ENCODE results near the gene CDC42SE2.

Gene CDC42SE2, protein sequence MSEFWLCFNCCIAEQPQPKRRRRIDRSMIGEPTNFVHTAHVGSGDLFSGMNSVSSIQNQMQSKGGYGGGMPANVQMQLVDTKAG

DNA sequence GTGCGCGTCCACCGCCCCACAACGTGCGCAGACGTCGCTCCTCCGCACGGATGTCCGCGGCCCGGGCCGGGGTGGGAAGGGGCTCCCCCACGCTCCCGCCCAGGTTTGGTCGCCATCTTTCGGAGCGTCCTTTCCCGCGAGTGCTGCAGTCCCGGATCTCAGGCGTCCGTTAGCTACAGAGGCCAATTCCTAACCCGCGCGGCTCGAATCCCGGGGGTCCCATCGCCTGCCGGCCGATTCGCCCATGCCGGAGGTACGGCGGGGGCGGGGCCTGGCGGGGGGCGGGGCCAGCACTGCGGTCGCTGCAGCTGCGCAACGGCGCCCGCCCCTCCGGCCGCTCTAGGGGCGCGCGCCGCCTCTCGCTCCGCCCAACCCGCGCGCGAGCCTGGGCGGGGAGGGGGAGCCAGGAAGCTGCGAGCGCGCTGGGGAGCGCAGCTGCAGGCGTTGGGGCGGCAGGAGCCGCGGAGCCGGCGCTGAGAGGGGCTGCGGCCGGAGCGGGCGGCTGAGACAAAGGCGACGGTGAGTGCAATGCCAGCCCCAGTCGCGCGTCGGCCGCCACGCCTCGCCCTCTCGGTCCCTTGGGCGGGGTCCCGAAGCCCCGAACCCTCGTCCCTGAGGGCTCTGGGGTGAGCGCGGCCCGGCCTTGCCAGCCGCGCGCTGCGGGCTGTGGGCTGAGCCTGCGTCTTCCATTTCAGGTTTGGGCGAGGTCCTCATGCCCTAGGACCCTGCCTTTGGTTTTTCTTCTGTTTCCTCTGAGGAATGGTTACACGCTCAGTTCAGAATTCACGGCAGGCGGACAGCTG, at the start of gene CDC42SE2:
Gene CDC42SE2, plus strand, starts transcription at position 406 of the 803 bp plus-strand sequence. CDS start 95,441 bp downstream, outside the sequence.
- peak; percentile 91 for DNase-seq

DNA sequence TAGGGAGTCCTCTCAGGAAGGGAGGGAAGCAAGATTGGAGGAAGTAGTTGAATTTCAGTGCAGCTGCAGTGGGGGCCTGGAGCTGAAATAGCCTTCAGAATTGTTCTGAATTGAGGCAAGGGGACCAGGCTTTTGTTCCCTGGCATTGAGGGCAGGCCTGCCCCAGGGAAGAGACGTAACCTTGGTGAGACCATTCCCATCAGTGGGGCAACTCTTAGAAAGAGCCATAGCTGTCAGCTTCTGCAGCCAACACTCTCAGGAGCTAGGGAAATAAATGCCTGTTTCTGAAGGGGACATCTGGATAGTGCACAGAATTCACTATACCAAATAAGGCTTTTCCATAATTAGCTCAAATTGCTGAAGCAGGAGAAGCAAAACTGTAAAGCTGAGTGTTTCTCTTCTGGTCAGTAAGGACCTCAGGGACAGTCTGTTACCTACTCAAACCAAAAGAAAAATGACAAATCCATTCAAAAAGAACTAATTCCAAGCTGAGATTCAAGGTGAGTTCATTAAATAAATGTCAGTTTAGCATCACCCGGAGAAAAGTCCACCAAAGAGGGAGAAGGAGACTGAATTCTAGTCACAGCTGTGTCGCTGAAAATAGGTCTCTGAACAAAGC, 49.1 kb upstream of the CDC42SE2 start:
- DNase-seq: no peak

DNA sequence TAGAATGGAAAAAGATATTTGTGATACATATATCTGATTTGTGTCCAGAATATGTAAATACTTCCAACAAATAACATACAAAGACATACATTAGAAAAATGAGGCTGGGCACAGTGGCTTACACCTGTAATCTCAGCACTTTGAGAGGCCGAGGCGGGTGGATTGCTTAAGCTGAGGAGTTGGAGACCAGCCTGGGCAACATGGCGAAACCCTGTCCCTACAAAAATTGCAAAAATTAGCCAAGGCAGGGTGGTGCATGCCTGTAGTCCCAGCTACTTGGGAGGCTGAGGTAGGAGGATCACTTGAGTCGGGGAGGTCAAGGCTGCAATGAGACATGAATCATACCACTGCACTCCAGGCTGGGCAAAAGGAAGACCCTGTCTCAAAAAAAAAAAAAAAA, 46.1 kb upstream of the CDC42SE2 start:
- no peak for DNase-seq

DNA sequence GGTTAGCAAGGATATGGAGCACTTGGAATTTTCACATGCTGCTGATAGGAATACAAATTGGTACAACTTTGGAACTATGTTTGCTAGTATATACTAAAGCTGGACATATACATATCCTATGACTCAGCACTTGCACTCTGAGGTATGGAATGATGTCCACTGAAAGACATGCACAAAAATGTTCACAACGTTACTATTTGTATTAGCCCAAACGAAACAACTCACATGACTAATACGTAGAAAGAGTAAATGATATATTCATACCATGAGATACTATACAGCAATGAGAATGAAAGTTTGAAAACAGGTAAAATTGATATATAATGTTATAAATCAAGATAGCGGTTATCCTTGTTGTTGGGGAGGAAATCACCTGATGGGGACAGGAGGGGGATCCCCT, 45.5 kb upstream of the CDC42SE2 start:
- DNase-seq: no peak

DNA sequence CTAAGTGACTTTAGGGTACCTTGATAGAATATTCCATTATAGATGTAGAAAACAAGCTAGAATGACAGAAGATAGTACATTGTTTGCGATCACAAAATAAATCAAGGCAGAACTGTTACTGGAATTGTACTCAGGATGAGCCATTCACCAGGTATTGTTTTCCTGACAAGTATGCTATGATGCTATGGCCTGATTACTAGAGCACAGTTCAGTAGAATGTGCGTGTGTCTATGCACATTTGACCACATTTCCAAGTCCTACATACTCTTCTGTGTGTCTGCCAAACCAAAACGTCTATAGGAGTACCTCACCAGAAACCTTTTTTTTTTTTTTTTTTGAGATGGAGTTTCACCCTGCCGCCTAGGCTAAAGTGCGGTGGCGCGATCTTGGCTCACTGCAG, 43.3 kb upstream of the CDC42SE2 start:
- no peak for DNase-seq

DNA sequence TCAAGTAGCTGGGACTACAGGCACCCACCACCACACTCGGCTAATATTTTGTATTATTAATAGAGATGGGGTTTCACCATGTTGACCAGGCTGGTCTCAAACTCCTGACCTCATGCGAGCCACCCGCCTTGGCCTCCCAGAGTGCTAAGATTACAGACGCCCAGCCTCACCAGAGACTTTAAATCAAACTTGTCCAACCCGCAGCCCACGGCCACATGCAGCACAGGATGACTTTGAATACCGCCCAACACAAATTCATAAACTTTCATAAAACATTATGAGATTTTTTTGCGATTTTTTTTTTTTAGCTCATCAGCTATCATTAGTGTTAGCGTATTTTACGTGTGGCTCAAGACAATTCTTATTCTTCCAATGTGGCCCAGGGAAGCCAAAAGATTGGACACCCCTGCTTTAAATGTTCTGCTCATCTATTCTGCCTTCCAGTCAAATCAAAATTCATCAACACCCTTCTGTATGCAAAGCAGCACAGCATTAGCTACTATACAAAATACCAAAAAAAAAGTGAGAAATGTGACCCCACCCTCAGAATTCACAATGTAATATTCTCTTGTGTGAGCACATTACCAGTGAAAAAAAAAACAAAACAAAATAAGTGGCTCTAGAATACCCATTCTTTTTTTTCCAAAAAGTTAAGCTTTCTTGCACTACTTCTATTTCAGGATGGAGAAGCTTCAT, 42.7 kb upstream of the CDC42SE2 start:
- DNase-seq: no peak

DNA sequence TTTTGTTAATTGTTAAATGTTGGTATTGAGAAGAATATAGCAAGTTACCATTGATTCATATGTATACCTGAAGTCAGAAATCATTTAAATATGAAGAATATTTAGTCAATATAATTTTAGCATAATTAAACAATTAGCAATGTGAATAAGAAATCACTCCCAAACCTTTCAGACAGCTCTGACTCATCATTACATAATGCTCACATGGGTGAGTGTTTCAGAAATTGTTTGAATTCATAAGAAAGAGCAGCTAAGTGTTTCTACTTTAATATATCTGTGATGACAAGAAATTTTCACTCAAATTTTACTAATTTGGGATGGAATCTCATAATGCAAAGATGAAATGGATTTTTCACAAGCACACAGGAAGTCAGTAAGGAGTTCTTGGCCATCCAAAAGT, 42.0 kb upstream of the CDC42SE2 start:
- DNase-seq: no peak

DNA sequence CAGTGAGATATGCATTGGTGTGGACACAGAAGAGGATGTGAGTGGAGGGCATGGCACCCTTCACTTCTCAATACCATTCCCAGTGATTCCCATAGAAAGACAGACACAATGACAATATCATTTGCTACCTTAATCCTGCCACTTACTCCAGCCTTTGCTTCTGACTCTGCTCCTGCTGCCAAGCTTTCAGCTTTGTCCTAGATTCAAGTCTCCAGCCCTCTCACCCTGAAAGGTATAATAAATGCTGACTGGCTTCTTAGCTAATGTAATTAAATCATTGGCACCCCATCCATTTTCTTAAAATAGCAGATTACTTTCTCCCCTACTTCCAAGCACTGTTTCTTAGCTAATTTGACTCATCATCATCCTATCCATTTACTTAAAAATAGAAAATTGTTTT, 41.1 kb upstream of the CDC42SE2 start:
- no peak for DNase-seq

DNA sequence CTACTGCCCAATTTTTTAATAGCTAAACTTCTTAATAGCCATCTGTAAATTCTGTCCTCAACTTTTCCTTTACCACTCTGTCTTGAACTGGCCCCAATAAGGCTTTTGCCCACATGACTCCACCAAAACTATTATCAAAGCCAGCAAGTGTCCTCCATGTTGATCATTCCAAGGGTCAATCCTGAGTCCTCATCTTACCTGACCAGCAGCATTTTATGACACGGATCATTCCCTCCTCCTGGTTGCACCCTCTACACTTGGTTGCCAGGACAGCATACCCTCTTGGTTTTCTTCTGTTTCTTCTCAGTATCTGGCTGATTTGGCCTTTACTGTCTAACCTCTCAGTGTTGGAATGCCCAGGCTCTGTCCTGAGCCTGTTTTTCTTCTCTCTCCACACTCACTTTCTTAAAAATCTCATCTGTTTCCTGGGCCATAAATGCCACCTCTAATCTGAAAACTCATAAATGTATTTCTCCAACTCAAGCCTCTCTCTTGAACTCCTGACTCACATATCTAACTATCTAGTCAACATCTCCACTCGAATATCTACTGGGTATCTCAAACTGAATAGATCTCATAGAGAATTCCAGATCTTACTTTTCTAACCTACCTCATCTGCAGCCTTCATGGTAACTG, 40.0 kb upstream of the CDC42SE2 start:
- DNase-seq: no peak

DNA sequence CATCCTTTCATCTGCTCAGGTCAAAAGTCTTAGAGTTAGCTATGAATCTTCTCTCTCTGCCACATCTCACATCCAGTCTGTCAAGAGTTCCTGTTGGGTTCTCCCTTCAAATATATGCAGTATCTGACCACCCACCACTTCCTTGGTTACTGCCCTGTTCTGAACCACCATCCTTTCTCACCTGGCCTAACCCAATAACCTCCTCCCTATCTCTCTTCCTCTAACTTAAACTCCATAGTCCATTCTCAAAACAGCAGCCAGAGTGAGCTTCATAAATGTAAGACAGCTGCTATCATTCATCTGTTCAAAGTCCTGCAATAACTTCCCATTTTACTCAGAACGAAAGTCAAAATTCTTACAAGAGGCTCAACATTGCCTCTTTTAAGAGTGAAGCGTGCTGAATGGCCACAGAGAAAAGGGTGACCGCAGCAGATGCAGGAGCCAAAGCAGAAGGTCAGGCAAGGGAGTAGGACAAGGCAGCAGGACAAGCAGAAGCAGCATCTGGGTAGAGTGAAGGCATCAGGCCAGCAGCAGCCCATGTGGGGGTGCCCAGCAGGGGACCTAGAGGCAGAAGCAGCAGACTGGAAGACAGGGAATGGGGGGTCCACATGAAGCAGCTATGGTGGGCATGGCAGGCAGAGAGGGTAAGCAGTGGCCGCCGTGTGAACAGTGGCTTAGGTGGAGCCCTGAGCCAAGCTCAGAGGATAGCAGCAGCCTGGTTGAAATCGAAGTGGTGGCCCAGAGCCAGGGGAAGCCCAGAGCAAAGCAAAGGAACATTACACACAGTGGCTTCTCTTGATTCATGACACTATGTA, 39.3 kb upstream of the CDC42SE2 start:
- DNase-seq: no peak

DNA sequence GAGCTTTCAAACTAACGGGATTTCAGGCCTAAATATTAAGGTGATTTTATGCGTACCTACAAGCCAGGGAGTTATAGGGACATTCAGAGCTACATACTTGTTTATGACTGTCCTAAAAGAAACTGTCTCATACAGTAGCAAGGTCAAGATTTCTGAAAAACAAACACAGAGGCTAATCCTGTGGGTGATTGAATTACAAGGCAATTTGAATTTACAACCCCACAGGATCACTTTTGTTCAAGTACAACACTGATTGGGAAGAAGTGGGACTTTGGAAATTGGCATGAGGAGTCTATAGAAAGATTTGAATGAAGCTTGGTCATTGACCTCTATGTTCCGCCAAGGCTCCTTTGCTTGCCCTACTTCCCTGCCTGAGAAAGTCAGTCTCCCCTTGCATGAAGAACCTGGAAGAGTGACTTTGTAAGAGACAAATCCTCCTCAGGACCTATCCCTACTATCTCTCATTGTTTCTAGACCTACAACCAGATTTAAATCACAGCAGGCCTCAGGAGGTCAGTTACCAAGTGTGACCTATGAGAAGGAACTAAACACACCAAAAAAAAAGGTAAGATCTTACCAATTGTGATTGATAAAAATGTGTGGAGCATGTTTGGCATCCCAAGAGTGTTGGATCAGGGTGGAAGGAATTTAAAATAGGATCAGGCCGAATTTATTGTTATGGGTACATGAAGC, 38.4 kb upstream of the CDC42SE2 start:
- DNase-seq: no peak

DNA sequence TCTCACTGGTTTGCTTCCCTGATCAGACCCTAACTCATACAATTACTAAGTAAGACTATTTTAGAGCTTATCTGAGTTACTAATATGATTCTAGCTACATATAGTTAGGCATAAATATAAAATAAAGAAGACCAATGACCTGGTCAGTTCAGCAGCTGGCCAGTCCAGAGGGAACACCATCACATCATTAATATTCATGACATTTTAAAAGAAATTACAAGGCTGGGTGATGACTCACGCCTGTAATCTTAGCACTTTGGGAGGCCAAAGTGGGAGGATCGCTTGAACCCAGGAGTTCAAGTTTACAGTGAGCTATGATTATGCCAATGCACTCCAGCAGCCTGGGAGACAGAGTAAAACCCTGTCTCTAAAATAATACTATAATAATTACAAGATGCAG, 37.0 kb upstream of the CDC42SE2 start:
- DNase-seq: no peak

DNA sequence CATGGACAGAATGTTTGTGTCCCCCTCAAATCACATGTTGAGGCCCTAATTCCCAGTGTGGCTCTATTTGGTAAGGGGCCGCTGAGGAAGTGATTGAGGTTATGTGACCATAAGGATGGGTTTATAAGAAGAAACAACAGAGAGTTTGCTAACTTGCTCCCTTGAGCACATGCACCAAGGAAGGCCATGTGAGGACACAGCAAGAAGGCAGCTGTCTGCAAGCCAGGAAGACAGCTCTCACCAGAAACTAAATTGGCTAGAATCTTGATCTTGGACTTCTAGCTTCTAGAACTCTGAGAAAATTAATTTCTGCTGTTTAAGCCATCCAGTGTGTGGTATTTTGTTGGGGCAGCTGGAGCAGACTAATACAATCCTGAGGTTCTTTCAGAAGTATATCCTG, 35.2 kb upstream of the CDC42SE2 start:
- no peak for DNase-seq

DNA sequence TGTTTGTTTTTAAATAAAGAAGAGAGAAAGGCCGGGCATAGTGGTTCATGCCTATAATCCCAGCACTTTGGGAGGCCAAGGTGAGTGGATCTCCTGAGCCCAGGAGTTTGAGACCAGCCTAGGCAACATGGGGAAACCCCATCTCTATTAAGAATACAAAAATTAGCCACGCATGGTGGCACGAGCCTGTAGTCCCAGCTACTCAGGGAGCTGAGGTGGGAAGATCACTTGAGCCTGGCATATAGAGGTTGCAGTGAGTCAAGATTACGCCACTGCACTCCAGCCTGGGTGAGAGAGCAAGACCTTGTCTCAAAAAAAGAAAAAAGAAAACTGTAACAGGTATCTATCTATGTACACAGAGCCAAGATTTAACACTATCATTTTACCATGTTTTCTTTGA, 34.2 kb upstream of the CDC42SE2 start:
- no peak for DNase-seq

DNA sequence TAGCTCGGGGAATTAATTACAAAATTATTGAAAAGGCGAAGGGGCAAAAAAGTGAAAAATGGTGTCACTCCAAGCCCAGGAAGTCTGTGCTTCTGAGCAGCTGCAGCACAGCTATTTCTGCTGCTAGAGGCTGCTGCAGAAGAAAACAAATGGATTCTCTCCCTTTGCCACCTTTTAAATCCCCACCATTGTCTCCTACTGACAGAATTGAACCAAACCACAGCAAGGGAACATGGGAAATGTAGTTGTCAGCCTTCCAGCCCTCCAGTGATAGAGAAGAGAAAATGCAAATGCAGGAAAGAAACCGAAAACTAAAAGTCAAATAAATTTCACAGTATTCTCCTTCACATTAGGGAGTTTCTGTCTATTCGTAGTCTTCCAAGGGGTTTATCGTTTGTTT, 33.4 kb upstream of the CDC42SE2 start:
- no peak for DNase-seq

DNA sequence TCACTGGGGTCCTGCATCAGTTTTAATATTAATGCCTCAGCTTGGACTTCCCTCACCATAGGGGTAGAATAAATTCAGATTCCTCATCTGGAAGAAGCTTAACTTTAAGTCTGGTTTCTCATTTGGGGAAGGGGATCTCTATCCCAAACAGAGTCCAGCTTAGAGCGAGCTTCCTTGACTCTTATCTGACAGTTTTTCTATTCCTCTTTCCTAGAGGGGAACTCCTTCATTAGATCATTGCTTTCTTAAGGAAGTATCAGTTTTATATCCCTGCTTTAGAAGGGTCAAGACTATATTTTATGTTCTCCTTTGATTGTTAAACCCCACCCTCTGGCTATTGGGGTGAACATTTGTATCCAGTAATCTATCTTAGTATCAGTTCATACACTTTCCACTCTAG, 24.2 kb upstream of the CDC42SE2 start:
- DNase-seq: no peak

DNA sequence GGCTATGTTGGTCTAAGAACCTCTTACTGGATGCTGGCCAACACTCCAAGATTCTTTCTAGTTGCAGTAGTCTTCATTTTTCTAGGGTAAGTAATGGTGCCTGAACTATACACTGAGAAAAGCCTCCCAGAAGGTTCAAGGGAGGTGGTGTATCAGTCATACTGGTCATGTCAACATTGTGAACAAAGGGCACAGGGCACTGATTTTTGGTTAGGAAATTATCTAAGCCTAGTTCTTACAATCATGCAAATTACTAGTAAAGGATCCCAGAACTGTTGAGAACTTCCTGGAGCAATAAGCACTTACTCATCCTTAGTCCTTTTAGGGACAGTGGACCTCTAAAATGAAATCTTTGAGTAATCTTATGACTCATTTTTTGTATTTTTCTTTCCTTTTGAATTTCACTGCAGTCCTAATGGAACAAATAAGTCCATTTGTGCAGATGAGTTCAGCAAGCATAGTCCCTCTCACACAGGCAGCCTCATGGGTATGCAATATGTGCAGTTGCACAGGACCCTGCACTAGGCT, 21.1 kb upstream of the CDC42SE2 start:
- DNase-seq: no peak

DNA sequence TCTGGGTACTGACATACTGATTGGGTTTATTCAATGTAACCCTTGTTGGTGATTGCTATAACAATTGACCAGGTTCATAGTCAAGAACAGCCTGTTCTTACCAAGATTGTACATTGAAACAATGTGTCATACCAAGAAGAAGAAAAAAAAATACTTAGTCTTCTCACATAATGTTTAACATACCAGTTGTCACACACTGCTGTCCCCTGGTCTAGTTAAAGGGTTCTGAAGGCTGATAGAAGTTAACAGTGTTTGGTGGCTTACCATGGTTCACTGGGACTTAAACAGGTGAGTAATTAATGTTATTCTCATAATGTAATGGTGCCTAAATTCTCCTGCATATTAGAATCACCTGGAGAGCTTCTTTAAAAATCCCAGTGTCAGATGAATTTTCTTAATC, 18.5 kb upstream of the CDC42SE2 start:
- DNase-seq: no peak

DNA sequence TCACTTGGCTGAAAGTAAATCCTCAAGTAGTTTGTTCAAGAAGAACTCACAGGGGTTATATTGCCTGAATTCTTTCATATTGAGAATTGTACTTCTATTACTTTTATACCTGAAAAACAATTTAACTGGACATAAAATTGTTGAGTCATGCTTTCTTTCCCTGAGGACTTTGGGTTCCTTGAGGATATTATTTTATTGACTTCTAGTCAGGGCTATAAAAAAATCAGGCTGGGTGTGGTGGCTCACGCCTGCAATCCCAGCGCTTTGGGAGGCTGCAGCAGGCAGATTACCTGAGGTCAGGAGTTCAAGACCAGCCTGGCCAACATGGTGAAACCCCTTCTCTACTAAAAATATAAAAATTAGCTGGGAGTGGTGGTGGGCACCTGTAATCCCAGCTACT, 17.9 kb upstream of the CDC42SE2 start:
- no peak for DNase-seq

DNA sequence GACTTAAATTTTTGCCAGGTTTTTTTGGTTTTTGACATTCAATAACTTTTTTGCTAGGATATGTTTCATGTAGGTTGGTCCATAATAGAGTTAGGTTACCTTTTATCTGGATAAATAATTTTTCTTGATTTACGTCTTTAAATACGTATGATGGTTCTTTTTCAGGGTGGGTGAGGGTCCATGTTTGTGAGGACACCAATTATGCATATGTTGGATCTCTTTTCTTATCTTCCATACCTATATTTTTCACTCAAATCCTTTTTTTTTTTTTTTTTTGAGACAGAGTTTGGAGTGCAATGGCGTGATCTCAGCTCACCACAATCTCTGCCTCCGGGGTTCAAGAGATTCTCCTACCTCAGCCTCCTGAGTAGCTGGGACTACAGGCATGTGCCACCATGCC, 17.3 kb upstream of the CDC42SE2 start:
- no peak for DNase-seq

DNA sequence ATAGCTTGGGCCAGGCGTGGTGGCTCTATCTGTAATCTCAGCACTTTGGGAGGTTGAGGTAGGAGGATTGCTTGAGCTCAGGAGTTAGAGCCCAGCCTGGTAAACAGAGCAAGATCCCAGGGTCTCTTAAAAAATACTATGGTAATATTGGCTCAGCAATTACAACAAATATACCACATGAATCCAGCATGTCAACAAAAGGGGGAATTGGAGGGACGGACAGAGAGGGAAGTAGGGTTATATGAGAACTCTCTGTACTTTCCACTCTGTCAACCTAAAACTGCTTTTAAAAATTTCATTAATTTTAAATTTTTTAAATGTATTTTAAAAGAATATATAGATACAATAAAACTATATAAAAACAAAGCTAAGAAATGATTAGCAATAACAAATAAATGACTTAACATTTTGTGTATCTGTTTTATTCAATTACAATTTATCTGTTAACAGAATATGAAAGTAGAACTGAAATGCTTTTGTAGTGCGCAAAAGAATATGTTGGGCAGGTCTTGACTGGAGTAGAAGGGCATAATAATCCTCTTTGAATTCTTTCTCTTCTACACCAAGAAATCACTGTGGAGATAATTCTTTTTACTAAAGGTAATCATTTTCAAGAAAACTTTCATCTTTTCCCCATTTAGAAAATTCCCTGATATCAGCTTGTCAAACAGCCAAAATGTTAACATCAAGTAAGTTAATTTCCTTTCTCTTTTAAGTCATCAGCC, 12.9 kb upstream of the CDC42SE2 start:
- no peak for DNase-seq

Measured in CD4-positive, alpha-beta T cell treated with Interleukin-6 for 4 hours (primary cell).